ENCODE results near the gene APOBEC3F.
"Not testable (repeated sequence)": the region's sequence is repeated elsewhere in the genome, so short reads cannot be mapped to it uniquely, and the experiment has no call there.

The APOBEC3F gene

GRCh38 chr22:39024519-39025308 lies 15.9 kb upstream of the APOBEC3F start:
- Histone ChIP-seq H3K27ac (peak overlapping the region in 2 of 21 experiments; percentile 44 to 55), H3K4me3 (no peak overlapping the region)

GRCh38 chr22:39026509-39027150 lies 14.0 kb upstream of the APOBEC3F start:
- Histone ChIP-seq H3K27ac (no peak overlapping the region), H3K4me3 (no peak overlapping the region)

GRCh38 chr22:39027717-39028116 lies 12.9 kb upstream of the APOBEC3F start:
- H3K27ac ChIP-seq, result no peak overlapping the region
- H3K4me3 ChIP-seq, result no peak overlapping the region

GRCh38 chr22:39028281-39028680 lies 12.4 kb upstream of the APOBEC3F start:
- Histone ChIP-seq H3K27ac (no peak overlapping the region), H3K4me3 (no peak overlapping the region)

- H3K4me3 ChIP-seq, result no peak overlapping the region
- H3K27ac ChIP-seq, result no peak overlapping the region
These were observed 11.4 kb upstream of the APOBEC3F start for GRCh38 chr22:39029227-39029626.

- no peak overlapping the region for H3K4me3 ChIP-seq
- H3K27ac ChIP-seq, result no peak overlapping the region
These were observed 10.0 kb upstream of the APOBEC3F start for GRCh38 chr22:39030705-39031104.

- H3K27ac ChIP-seq, H3K4me3 ChIP-seq: not testable (repeated sequence)
These were observed 9.0 kb upstream of the APOBEC3F start for GRCh38 chr22:39031434-39032295.

- H3K4me3 ChIP-seq, result not testable (repeated sequence)
- peak overlapping the region in 1 of 21 experiments; percentile 36 for H3K27ac ChIP-seq
These were observed 3.6 kb upstream of the APOBEC3F start for GRCh38 chr22:39037071-39037470.

GRCh38 chr22:39039306-39040126 lies 1.1 kb upstream of the APOBEC3F start:
- peak overlapping the region in 2 of 7 experiments; percentile 59 to 67 for H3K4me3 ChIP-seq
- H3K27ac ChIP-seq, result peak overlapping the region in 13 of 21 experiments; percentile 44 to 96 (median 87)

- Histone ChIP-seq H3K4me3 (peak overlapping the region; percentile 46 to 71 (median 59)), H3K27ac (peak overlapping the region in 17 of 21 experiments; percentile 21 to 99 (median 87))
These were observed 518 bp upstream of the APOBEC3F start for GRCh38 chr22:39040155-39040537.

GRCh38 chr22:39041908-39042307 lies 1.2 kb downstream of the APOBEC3F start:
- peak overlapping the region in 5 of 21 experiments; percentile 87 to 99 (median 93) for H3K27ac ChIP-seq
- peak overlapping the region in 1 of 7 experiments; percentile 67 for H3K4me3 ChIP-seq

- H3K4me3 ChIP-seq, H3K27ac ChIP-seq: not testable (repeated sequence)
These were observed 2.4 kb downstream of the APOBEC3F start for GRCh38 chr22:39043063-39043462.

- H3K4me3 ChIP-seq, H3K27ac ChIP-seq: not testable (repeated sequence)
These were observed 4.5 kb downstream of the APOBEC3F start for GRCh38 chr22:39045136-39045535.

GRCh38 chr22:39049486-39049885 lies 8.8 kb downstream of the APOBEC3F start:
- H3K4me3 ChIP-seq, H3K27ac ChIP-seq: not testable (repeated sequence)

- not testable (repeated sequence) for H3K27ac ChIP-seq
These were observed 11.3 kb downstream of the APOBEC3F start for GRCh38 chr22:39051844-39052495.

GRCh38 chr22:39055658-39056057 lies 15.0 kb downstream of the APOBEC3F start:
- H3K4me3 ChIP-seq, result no peak overlapping the region
- no peak overlapping the region for H3K27ac ChIP-seq

More at GRCh38 chr22:39051844-39052495, 11.3 kb downstream of the APOBEC3F start:
- not testable (repeated sequence) for H3K4me3 ChIP-seq

GRCh38 chr22:39061290-39061689 lies 20.6 kb downstream of the APOBEC3F start:
- not testable (repeated sequence) for H3K4me3 ChIP-seq, H3K27ac ChIP-seq

- H3K4me3 ChIP-seq, H3K27ac ChIP-seq: not testable (repeated sequence)
These were observed 21.3 kb downstream of the APOBEC3F start for GRCh38 chr22:39061951-39062350.

GRCh38 chr22:39063904-39064303 lies 23.2 kb downstream of the APOBEC3F start:
- H3K4me3 ChIP-seq, result not testable (repeated sequence)

More at GRCh38 chr22:39063904-39064303, 23.2 kb downstream of the APOBEC3F start:
- peak overlapping the region in 3 of 21 experiments; percentile 12 to 55 (median 36) for H3K27ac ChIP-seq
